ENCODE measurements around the gene GPRC5A. TPM values are rescaled to one million over a fixed set of nuclear protein-coding genes. Genes with fewer than 3 reads are reported as not detected.

GPRC5A gene
- total and polyA plus RNA-seq, 10 of the 15 experiments (the other 5 are each of a cell fraction or from before 2014, with no cell fraction given), result 0.10 to 2.8 (median 1.1) TPM

GRCh38 chr12:12922191-12922616 is 30.8 kb downstream of the GPRC5A start:
- DNase-seq (ENCODE audit: low read depth, low spot score), result no peak
- 25% methylated on average over 6 of the region's 6 CpGs for WGBS (ENCODE audit: insufficient coverage, insufficient replicate concordance, low lambda C conversion rate, missing lambda C conversion rate)
- Histone ChIP-seq H2AFZ (ENCODE audit: control insufficient read depth, low read depth, low read length) (no peak overlapping the region), H3K4me1 (ENCODE audit: control insufficient read depth, insufficient read depth, low read length) (no peaks in the 10 kb centered on the region), H3K4me2 (ENCODE audit: control insufficient read depth, insufficient read depth) (no peak overlapping the region), H4K20me1 (ENCODE audit: control insufficient read depth, insufficient read depth) (no peaks in the 10 kb centered on the region; the same call in 1 of the 2 replicates), H3K36me3 (ENCODE audit: control insufficient read depth in 2 of 2, insufficient read depth in 2 of 2, low read length in 1 of 2) (no peaks in the 10 kb centered on the region), H3K9me3 (replicated peaks; ENCODE audit: control insufficient read depth, insufficient read depth, low read length) (no peaks in the 10 kb centered on the region), H3K79me2 (ENCODE audit: control insufficient read depth, insufficient read depth, low read length) (no peaks in the 10 kb centered on the region), H3K4me3 (no peak overlapping the region), H3K27ac (ENCODE audit: control insufficient read depth, insufficient read depth) (no peak overlapping the region), H3K27me3 (replicated peaks in 1 of 2; ENCODE audit: control insufficient read depth in 2 of 2, insufficient read depth in 2 of 2, low read length in 1 of 2) (peaks cover 2 to 3% of the 10 kb centered on the region in 2 experiments; a peak in 1 of 4 replicates), H3K9ac (ENCODE audit: control insufficient read depth, insufficient read depth, low read length) (no peak overlapping the region)
- SMC1A ChIA-PET (ENCODE audit: uncharacterized antibody, unreplicated experiment), result interaction anchor here (0.6 kb wide), 1 partner anchor 313 kb away, joined by 3 read pairs; no protein-coding TSS in a partner anchor
- POLR2A ChIA-PET, result interaction anchor here (0.7 kb wide), 2 partner anchors 301 to 462 kb away, joined by 4 read pairs; no protein-coding TSS in a partner anchor
- RAD21 ChIA-PET (ENCODE audit: unreplicated experiment), result no interaction called here
- no TSS peak for BruUV-seq (replicated peaks)
- TF ChIP-seq JUNB (IDR thresholded peaks at IDR 0.05) (no peak), EP300 (IDR thresholded peaks at IDR 0.05; ENCODE audit: borderline replicate concordance in 1 of 2, control insufficient read depth in 1 of 2, low read depth in 2 of 2, low read length in 2 of 2) (no peak), BCL3 (IDR thresholded peaks at IDR 0.05; ENCODE audit: borderline replicate concordance, insufficient read depth, low read depth, low read length, poor library complexity, severe bottlenecking) (no peak)
- in situ Hi-C loops (cut with MboI), result no loop called here
- intact Hi-C loops (cut with micrococcal nuclease; ENCODE audit: unreplicated experiment), result no loop called here
- CTCF ChIA-PET, result interaction anchor here (1.2 to 9.2 kb wide), 2 partner anchors 292 to 333 kb away, joined by 4 to 105 read pairs; no protein-coding TSS in a partner anchor
- no peak for FAIRE-seq
- no peak for ATAC-seq

- Histone ChIP-seq H3K27ac (ENCODE audit: control insufficient read depth, insufficient read depth) (no peak overlapping the region), H3K79me2 (ENCODE audit: control insufficient read depth, insufficient read depth, low read length) (no peaks in the 10 kb centered on the region), H3K9ac (ENCODE audit: control insufficient read depth, insufficient read depth, low read length) (no peak overlapping the region), H3K36me3 (ENCODE audit: control insufficient read depth in 2 of 2, insufficient read depth in 2 of 2, low read length in 1 of 2) (no peaks in the 10 kb centered on the region), H2AFZ (ENCODE audit: control insufficient read depth, low read depth, low read length) (no peak overlapping the region), H3K9me3 (replicated peaks; ENCODE audit: control insufficient read depth, insufficient read depth, low read length) (no peaks in the 10 kb centered on the region), H3K4me3 (no peak overlapping the region), H4K20me1 (ENCODE audit: control insufficient read depth, insufficient read depth) (no peaks in the 10 kb centered on the region), H3K4me1 (ENCODE audit: control insufficient read depth, insufficient read depth, low read length) (no peaks in the 10 kb centered on the region), H3K27me3 (replicated peaks in 1 of 2; ENCODE audit: control insufficient read depth in 2 of 2, insufficient read depth in 2 of 2, low read length in 1 of 2) (peaks cover 0 to 2% of the 10 kb centered on the region in 2 experiments; a peak in 1 of 4 replicates), H3K4me2 (ENCODE audit: control insufficient read depth, insufficient read depth) (no peak overlapping the region)
- intact Hi-C loops (cut with micrococcal nuclease; ENCODE audit: unreplicated experiment), result no loop called here
- in situ Hi-C loops (cut with MboI), result no loop called here
- ATAC-seq (no peak), DNase-seq (ENCODE audit: low read depth, low spot score) (no peak), FAIRE-seq (no peak)
- ChIA-PET POLR2A (no interaction called here), SMC1A (ENCODE audit: uncharacterized antibody, unreplicated experiment) (no interaction called here), RAD21 (ENCODE audit: unreplicated experiment) (no interaction called here), CTCF (no interaction called here)
- BruUV-seq (replicated peaks), result no TSS peak
- 49% methylated on average over 7 of the region's 7 CpGs for WGBS (ENCODE audit: insufficient coverage, insufficient replicate concordance, low lambda C conversion rate, missing lambda C conversion rate)
- TF ChIP-seq EP300 (IDR thresholded peaks at IDR 0.05; ENCODE audit: borderline replicate concordance in 1 of 2, control insufficient read depth in 1 of 2, low read depth in 2 of 2, low read length in 2 of 2) (no peak), IRF3 (IDR thresholded peaks at IDR 0.05) (no peak), POLR2A (IDR thresholded peaks at IDR 0.05; ENCODE audit: low read depth, low read length) (no peak), MEF2B (IDR thresholded peaks at IDR 0.05; ENCODE audit: partially characterized antibody, poor library complexity, severe bottlenecking) (no peak), BHLHE40 (IDR thresholded peaks at IDR 0.05; ENCODE audit: borderline replicate concordance in 1 of 2, low read depth in 2 of 2, low read length in 1 of 2) (no peak), TCF7 (IDR thresholded peaks at IDR 0.05; ENCODE audit: borderline replicate concordance) (no peak), ZBTB4 (CRISPR knock-in tag; IDR thresholded peaks at IDR 0.05) (no peak), ZNF274 (IDR thresholded peaks at IDR 0.05; ENCODE audit: insufficient read depth, insufficient read length) (no peak), BACH1 (IDR thresholded peaks at IDR 0.05; ENCODE audit: borderline replicate concordance) (no peak)
Observed at GRCh38 chr12:12922978-12923377, 31.6 kb downstream of the GPRC5A start.

All from GM12878 (cell line).